ENCODE measurements around the gene TNFSF10. TPM values are rescaled to one million over a fixed set of nuclear protein-coding genes. Genes with fewer than 3 reads are reported as not detected.

Gene TNFSF10
- total RNA-seq, 1 experiment from 2014 or later: 21.4 TPM

DNA sequence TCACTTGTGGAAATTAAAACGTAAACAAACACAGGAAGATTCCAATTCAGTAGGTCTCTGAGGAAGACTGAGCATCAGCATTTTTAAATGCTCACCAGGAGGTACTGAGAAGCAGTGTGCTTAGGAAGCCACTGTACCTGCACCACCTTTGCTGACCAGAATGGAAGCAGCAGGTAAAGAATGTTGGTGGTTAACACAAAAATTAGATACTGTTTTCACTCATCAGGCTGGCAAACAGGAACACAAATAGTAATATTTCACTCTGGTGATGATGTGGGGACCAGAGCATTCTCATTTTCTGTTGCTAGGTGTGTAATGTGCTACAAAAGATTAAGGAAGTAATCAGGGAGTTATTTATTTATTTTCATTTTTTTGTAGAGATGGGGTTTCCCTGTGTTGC, 45.1 kb downstream of the TNFSF10 start:
- H3K36me3 ChIP-seq (ENCODE audit: low read depth): no peaks in the 10 kb centered on the region
- no peaks in the 10 kb centered on the region for H3K79me2 ChIP-seq (ENCODE audit: low read depth)
- no peak for DNase-seq
- H3K27ac ChIP-seq: no peak overlapping the region
- no TSS peak for BruUV-seq (replicated peaks)
- no peak overlapping the region for H3K4me3 ChIP-seq
- POLR2A ChIA-PET (ENCODE audit: unreplicated experiment): no interaction called here
- H3K4me1 ChIP-seq (replicated peaks; ENCODE audit: insufficient read depth): 0 out of 2 replicates have a peak, but pooled peaks cover 5% of the 10 kb centered on the region
- CTCF ChIA-PET: interaction anchor here (0.6 to 2.0 kb wide), 3 partner anchors 80 to 146 kb away, joined by 3 to 15 read pairs (median 3); no protein-coding TSS in a partner anchor
- no peaks in the 10 kb centered on the region for H4K20me1 ChIP-seq (ENCODE audit: insufficient read depth)
- TF ChIP-seq EZH2 (IDR thresholded peaks at IDR 0.05; ENCODE audit: low read depth): no peak
- TF ChIP-seq, protein P1, sequence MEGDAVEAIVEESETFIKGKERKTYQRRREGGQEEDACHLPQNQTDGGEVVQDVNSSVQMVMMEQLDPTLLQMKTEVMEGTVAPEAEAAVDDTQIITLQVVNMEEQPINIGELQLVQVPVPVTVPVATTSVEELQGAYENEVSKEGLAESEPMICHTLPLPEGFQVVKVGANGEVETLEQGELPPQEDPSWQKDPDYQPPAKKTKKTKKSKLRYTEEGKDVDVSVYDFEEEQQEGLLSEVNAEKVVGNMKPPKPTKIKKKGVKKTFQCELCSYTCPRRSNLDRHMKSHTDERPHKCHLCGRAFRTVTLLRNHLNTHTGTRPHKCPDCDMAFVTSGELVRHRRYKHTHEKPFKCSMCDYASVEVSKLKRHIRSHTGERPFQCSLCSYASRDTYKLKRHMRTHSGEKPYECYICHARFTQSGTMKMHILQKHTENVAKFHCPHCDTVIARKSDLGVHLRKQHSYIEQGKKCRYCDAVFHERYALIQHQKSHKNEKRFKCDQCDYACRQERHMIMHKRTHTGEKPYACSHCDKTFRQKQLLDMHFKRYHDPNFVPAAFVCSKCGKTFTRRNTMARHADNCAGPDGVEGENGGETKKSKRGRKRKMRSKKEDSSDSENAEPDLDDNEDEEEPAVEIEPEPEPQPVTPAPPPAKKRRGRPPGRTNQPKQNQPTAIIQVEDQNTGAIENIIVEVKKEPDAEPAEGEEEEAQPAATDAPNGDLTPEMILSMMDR (conservative IDR thresholded peaks at IDR 0.05): no peak
- no peak overlapping the region for H2AFZ ChIP-seq
- no peaks in the 10 kb centered on the region for H3K9me3 ChIP-seq (ENCODE audit: insufficient read depth, low read depth)
- H3K27me3 ChIP-seq (ENCODE audit: insufficient read depth, low read depth): no peaks in the 10 kb centered on the region
- H3K4me2 ChIP-seq: no peak overlapping the region
- intact Hi-C loops (cut with micrococcal nuclease; ENCODE audit: unreplicated experiment): loop anchor here (5.0 to 10.0 kb wide), 2 partner anchors 189 to 833 kb away; no protein-coding TSS in a partner anchor
- no peaks in the 10 kb centered on the region for H3F3A ChIP-seq (ENCODE audit: insufficient read depth, low read depth)
- no peaks in the 10 kb centered on the region; the same call in 1 of the 2 replicates for H3K9me2 ChIP-seq (ENCODE audit: insufficient read depth)

DNA sequence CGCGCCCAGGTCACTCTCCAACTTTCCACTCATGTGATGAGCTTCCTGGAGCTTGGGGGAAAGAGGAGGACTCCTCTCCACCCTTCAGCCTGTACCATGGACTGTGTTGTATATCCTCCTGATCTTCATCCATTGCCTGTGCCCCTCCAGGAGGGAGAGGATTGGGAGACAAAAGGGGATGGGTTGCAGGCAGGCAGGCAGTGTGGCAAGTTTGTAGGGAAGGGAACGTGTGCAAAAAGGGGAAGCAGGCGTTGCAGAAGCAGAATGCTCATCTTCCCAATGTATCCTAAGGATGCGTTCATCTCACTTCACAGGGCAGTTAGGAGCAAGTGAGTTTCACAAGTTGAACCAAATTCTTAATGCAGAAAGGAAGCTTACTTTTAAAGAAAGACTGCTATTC, 46.9 kb downstream of the TNFSF10 start:
- H2AFZ ChIP-seq: peak overlapping the region; percentile 85
- ChIA-PET POLR2A (ENCODE audit: unreplicated experiment) (no interaction called here), CTCF (interaction anchor here (0.5 to 2.0 kb wide), 15 partner anchors 9 to 1514 kb away, joined by 3 to 15 read pairs (median 4); no protein-coding TSS in a partner anchor)
- BruUV-seq (replicated peaks): no TSS peak
- H3K27ac ChIP-seq: no peak overlapping the region
- H3K4me3 ChIP-seq: peak overlapping the region; percentile 69
- no peaks in the 10 kb centered on the region for H3K36me3 ChIP-seq (ENCODE audit: low read depth)
- H4K20me1 ChIP-seq (ENCODE audit: insufficient read depth): no peaks in the 10 kb centered on the region
- no peaks in the 10 kb centered on the region for H3K79me2 ChIP-seq (ENCODE audit: low read depth)
- H3K27me3 ChIP-seq (ENCODE audit: insufficient read depth, low read depth): no peaks in the 10 kb centered on the region
- no peaks in the 10 kb centered on the region for H3F3A ChIP-seq (ENCODE audit: insufficient read depth, low read depth)
- 0 out of 2 replicates have a peak, but pooled peaks cover 5% of the 10 kb centered on the region for H3K4me1 ChIP-seq (replicated peaks; ENCODE audit: insufficient read depth)
- intact Hi-C loops (cut with micrococcal nuclease; ENCODE audit: unreplicated experiment): loop anchor here (5.0 to 10.0 kb wide), 2 partner anchors 191 to 832 kb away; no protein-coding TSS in a partner anchor
- peak overlapping the region; percentile 88 for H3K4me2 ChIP-seq
- no peak for DNase-seq
- peaks cover 4% of the 10 kb centered on the region for H3K9me3 ChIP-seq (ENCODE audit: insufficient read depth, low read depth)
- TF ChIP-seq, protein P1 (conservative IDR thresholded peaks at IDR 0.05): no peak
- TF ChIP-seq EZH2 (IDR thresholded peaks at IDR 0.05; ENCODE audit: low read depth): no peak
- no peaks in the 10 kb centered on the region; the same call in 1 of the 2 replicates for H3K9me2 ChIP-seq (ENCODE audit: insufficient read depth)

DNA sequence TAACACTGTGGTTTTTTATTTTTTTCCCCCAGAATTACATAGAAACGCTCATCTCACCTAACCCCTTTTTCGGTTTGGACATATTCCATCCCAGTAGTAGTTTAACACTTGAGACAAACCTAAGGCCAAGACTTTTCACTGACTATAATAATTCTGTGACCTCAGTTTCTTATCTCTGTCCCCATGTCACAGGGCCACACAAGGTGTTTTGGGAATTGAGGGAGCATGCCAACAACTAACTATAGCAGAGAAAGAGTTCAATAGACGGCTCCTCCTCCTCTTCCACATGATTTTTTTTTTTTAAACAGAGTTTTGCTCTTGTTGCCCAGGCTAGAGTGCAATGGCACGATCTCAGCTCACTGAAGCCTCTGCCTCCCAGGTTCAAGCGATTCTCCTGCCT, 47.5 kb downstream of the TNFSF10 start:
- no peaks in the 10 kb centered on the region for H3K79me2 ChIP-seq (ENCODE audit: low read depth)
- intact Hi-C loops (cut with micrococcal nuclease; ENCODE audit: unreplicated experiment): loop anchor here (5.0 to 10.0 kb wide), 2 partner anchors 192 to 831 kb away; no protein-coding TSS in a partner anchor
- no TSS peak for BruUV-seq (replicated peaks)
- H3K27me3 ChIP-seq (ENCODE audit: insufficient read depth, low read depth): no peaks in the 10 kb centered on the region
- H3K36me3 ChIP-seq (ENCODE audit: low read depth): no peaks in the 10 kb centered on the region
- TF ChIP-seq EZH2 (IDR thresholded peaks at IDR 0.05; ENCODE audit: low read depth): no peak
- TF ChIP-seq, protein P1 (conservative IDR thresholded peaks at IDR 0.05): no peak
- no peak overlapping the region for H3K4me2 ChIP-seq
- CTCF ChIA-PET: no interaction called here
- H3K27ac ChIP-seq: no peak overlapping the region
- DNase-seq: no peak
- H3F3A ChIP-seq (ENCODE audit: insufficient read depth, low read depth): no peaks in the 10 kb centered on the region
- no peak overlapping the region for H2AFZ ChIP-seq
- H4K20me1 ChIP-seq (ENCODE audit: insufficient read depth): no peaks in the 10 kb centered on the region
- POLR2A ChIA-PET (ENCODE audit: unreplicated experiment): no interaction called here
- H3K9me2 ChIP-seq (ENCODE audit: insufficient read depth): no peaks in the 10 kb centered on the region
- H3K9me3 ChIP-seq (ENCODE audit: insufficient read depth, low read depth): peaks cover 6% of the 10 kb centered on the region
- 0 out of 2 replicates have a peak, but pooled peaks cover 5% of the 10 kb centered on the region for H3K4me1 ChIP-seq (replicated peaks; ENCODE audit: insufficient read depth)
- no peak overlapping the region for H3K4me3 ChIP-seq
